HL-60 (cell line): Measurements from ENCODE around the gene LGALS14.

Experiments
- DNase-seq, 2 experiments: peaks; one replicate each; pipeline ENCODE4 v3.0.0-alpha.2; 2010 to 2020; ENCODE audit warnings: low read depth in 1 of 2, low spot score in 1 of 2
- H3K27ac ChIP-seq: fragments of 250-450 bp; sonication (Bioruptor Pico); replicated peaks from 2 replicates; pipeline ENCODE4 v1.5.1; 2020; ENCODE audit warnings: mild to moderate bottlenecking, moderate library complexity
- H3K27me3 ChIP-seq: fragments of 250-450 bp; sonication (Bioruptor Pico); 2 replicates; pipeline ENCODE4 v1.5.1; 2021; ENCODE audit warnings: mild to moderate bottlenecking, moderate library complexity; ENCODE audit not compliant: insufficient read depth, poor library complexity, severe bottlenecking
- H3K4me3 ChIP-seq: replicated peaks from 2 replicates; pipeline ENCODE4 v1.5.1; 2011; ENCODE audit warnings: mild to moderate bottlenecking, control low read depth, low read length; ENCODE audit not compliant: insufficient read depth
- CTCF ChIP-seq: IDR thresholded peaks from one replicate; pipeline ENCODE4 v1.5.1; 2011; ENCODE audit warnings: low read length, control low read depth, inconsistent platforms; ENCODE audit not compliant: insufficient read depth
- GABPA ChIP-seq: IDR thresholded peaks from 2 replicates; pipeline ENCODE4 v1.6.1; 2012; ENCODE audit warnings: low read depth
- POLR2AphosphoS5 ChIP-seq: IDR thresholded peaks from 2 replicates; pipeline ENCODE4 v1.6.1; 2012; ENCODE audit warnings: low read depth
- SPI1 ChIP-seq: IDR thresholded peaks from 2 replicates; pipeline ENCODE4 v1.6.1; 2012; ENCODE audit warnings: low read depth, mild to moderate bottlenecking, borderline replicate concordance
- TF ChIP-seq, protein P1 (sequence below): IDR thresholded peaks from 2 replicates; pipeline ENCODE4 v1.6.1; 2012; ENCODE audit warnings: low read depth; ENCODE audit not compliant: insufficient replicate concordance

LGALS14 gene

DNA sequence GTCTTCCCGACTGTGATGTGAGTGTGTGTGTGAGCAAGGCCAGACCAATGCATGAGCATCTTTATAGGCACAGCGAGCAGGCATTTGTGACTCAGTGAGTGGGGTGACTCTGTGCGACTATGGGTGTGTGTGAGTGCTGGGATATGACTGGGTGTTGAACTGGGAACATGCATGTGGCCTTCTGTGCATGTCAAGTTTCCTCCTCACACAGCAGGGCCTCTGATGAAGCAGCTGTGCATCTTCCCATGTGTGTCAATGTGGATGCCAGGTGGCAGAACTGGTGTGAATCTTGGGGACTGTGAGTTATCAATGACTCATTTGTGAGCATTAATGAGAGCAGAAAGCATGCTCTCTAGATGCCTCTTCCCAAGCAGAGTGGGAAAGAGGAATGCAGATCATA is 12.1 kb upstream of the LGALS14 start:
- Histone ChIP-seq H3K27me3 (no peaks in the 10 kb centered on the region), H3K27ac (no peak overlapping the region), H3K4me3 (no peak overlapping the region)
- TF ChIP-seq POLR2AphosphoS5 (no peak), SPI1 (no peak), GABPA (no peak), CTCF (no peak)
- TF ChIP-seq, protein P1, sequence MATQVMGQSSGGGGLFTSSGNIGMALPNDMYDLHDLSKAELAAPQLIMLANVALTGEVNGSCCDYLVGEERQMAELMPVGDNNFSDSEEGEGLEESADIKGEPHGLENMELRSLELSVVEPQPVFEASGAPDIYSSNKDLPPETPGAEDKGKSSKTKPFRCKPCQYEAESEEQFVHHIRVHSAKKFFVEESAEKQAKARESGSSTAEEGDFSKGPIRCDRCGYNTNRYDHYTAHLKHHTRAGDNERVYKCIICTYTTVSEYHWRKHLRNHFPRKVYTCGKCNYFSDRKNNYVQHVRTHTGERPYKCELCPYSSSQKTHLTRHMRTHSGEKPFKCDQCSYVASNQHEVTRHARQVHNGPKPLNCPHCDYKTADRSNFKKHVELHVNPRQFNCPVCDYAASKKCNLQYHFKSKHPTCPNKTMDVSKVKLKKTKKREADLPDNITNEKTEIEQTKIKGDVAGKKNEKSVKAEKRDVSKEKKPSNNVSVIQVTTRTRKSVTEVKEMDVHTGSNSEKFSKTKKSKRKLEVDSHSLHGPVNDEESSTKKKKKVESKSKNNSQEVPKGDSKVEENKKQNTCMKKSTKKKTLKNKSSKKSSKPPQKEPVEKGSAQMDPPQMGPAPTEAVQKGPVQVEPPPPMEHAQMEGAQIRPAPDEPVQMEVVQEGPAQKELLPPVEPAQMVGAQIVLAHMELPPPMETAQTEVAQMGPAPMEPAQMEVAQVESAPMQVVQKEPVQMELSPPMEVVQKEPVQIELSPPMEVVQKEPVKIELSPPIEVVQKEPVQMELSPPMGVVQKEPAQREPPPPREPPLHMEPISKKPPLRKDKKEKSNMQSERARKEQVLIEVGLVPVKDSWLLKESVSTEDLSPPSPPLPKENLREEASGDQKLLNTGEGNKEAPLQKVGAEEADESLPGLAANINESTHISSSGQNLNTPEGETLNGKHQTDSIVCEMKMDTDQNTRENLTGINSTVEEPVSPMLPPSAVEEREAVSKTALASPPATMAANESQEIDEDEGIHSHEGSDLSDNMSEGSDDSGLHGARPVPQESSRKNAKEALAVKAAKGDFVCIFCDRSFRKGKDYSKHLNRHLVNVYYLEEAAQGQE: no peak
- no peak for DNase-seq

DNA sequence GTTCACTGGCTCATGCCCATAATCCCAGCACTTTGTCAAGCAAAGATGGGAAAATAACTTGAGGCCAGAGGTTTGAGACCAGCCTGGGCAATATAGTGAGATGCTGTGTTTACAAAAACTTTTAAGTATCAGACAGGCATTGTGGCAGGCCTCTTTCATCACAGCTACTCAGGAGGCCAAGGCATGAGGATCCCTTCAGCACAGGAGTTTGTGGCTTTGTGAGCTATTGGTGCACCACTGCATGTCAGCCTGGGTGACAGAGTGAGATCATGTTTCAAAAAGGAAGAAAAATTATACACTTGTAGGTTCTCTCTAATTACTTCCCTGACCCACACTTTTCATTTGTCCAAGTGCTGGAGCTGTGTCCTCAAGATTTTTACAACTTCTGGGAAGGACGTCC is 11.5 kb upstream of the LGALS14 start:
- Histone ChIP-seq H3K27ac (no peak overlapping the region), H3K4me3 (no peak overlapping the region), H3K27me3 (no peaks in the 10 kb centered on the region)
- TF ChIP-seq GABPA (no peak), POLR2AphosphoS5 (no peak), SPI1 (no peak), CTCF (no peak)
- TF ChIP-seq, protein P1: no peak
- DNase-seq: no peak

- Histone ChIP-seq H3K27me3 (peaks cover 2% of the 10 kb centered on the region), H3K27ac (no peak overlapping the region), H3K4me3 (no peak overlapping the region)
- no peak for DNase-seq
- no peak for TF ChIP-seq GABPA
- TF ChIP-seq CTCF: no peak
- no peak for TF ChIP-seq SPI1
- TF ChIP-seq, protein P1: no peak
- TF ChIP-seq POLR2AphosphoS5: no peak
These were observed 8.5 kb upstream of the LGALS14 start for GRCh38 chr19:39695759-39696158.
